Measurements from ENCODE around the gene CEP19. TPM values are rescaled to one million over a fixed set of nuclear protein-coding genes. Genes with fewer than 3 reads are reported as not detected.
"Not testable (repeated sequence)": the region's sequence is repeated elsewhere in the genome, so short reads cannot be mapped to it uniquely, and the experiment has no call there.

Gene CEP19
- total and polyA plus RNA-seq, 2 of the 8 experiments (the other 6 are each of a cell fraction or from before 2014, with no cell fraction given), result 0.95 to 1.6 TPM

DNA sequence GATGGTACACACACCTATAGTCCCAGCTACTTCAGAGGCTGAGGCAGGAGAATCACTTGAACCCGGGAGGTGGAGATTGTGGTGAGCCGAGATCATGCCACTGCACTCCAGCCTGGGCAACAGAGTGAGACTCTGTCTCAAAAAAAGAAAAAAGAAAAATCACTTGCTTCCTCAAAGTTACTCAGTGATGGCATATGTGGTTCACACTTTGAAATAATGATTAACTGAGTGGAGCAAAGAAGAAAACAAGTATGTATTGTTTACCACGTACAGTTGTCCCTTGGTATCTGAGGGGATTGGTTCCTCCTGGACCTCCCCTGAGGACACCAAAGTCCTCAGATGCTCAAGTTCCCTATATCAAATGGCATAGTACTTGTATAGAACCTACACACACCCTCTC is 5.1 kb upstream of the CEP19 start:
- H4K20me1 ChIP-seq (replicated peaks in 1 of 2; ENCODE audit: control insufficient read depth in 1 of 2, insufficient read depth in 2 of 2, low read length in 2 of 2); H2BK12ac ChIP-seq (ENCODE audit: low read depth, low read length); H3K4me2 ChIP-seq (ENCODE audit: insufficient read depth in 1 of 2, low read depth in 2 of 2, low read length in 2 of 2); H2BK5ac ChIP-seq (ENCODE audit: low read depth, low read length); H4K8ac ChIP-seq (ENCODE audit: extremely low read depth, insufficient read depth, low read length); H3K23me2 ChIP-seq (ENCODE audit: low read depth, low read length); H3K23ac ChIP-seq (ENCODE audit: insufficient read length); H3K9ac ChIP-seq (replicated peaks in 1 of 4; ENCODE audit: extremely low read depth in 1 of 4, low read depth in 3 of 4, low read length in 3 of 4); H4K91ac ChIP-seq (replicated peaks; ENCODE audit: insufficient read length, low read length); H3K27ac ChIP-seq (ENCODE audit: low read depth, low read length); H2BK20ac ChIP-seq (ENCODE audit: low read length); H3K14ac ChIP-seq (ENCODE audit: insufficient read length); H2BK120ac ChIP-seq (replicated peaks; ENCODE audit: low read depth, low read length); H2AFZ ChIP-seq (ENCODE audit: low read length); H3K56ac ChIP-seq (replicated peaks; ENCODE audit: insufficient read length, low read depth, low read length); H2BK15ac ChIP-seq (ENCODE audit: low read length); H3K4ac ChIP-seq (replicated peaks; ENCODE audit: insufficient read length, low read depth, low read length); H3K27me3 ChIP-seq (replicated peaks in 1 of 4; ENCODE audit: control insufficient read depth in 3 of 4, extremely low read depth in 1 of 4, insufficient read depth in 3 of 4, low read length in 3 of 4); H3K9me3 ChIP-seq (ENCODE audit: insufficient read depth in 2 of 2, low read depth in 1 of 2, low read length in 1 of 2); H3K18ac ChIP-seq (ENCODE audit: extremely low read depth, low read length); H3K4me1 ChIP-seq (replicated peaks in 1 of 4; ENCODE audit: control insufficient read depth in 3 of 4, insufficient read depth in 4 of 4, low read length in 3 of 4); H3K4me3 ChIP-seq (ENCODE audit: extremely low read depth in 1 of 4, insufficient read depth in 2 of 4, low read depth in 3 of 4, low read length in 4 of 4); H3K79me1 ChIP-seq (ENCODE audit: low read depth, low read length); FAIRE-seq; H3K36me3 ChIP-seq (ENCODE audit: control insufficient read depth in 2 of 4, insufficient read depth in 4 of 4, low read length in 3 of 4); H4K5ac ChIP-seq (ENCODE audit: insufficient read length, low read depth, low read length); DNase-seq (ENCODE audit: low read depth in 1 of 2, low spot score in 2 of 2); POLR2A ChIA-PET (ENCODE audit: partially characterized antibody); H2AK5ac ChIP-seq (ENCODE audit: low read depth, low read length); H3K79me2 ChIP-seq (ENCODE audit: control insufficient read depth in 1 of 2, insufficient read depth in 2 of 2, low read length in 2 of 2): not testable (repeated sequence)
- WGBS, 2 experiments (ENCODE audit: extremely low coverage in 1 of 2, insufficient coverage in 1 of 2, insufficient read length in 1 of 2, insufficient replicate concordance in 2 of 2, low coverage in 1 of 2, low lambda C conversion rate in 2 of 2, missing lambda C conversion rate in 1 of 2), result 97% methylated on average over 3 of the region's 3 CpGs; no CpG with 5 or more reads in 1 of the 2 experiments
- CTCF ChIA-PET (ENCODE audit: partially characterized antibody), result interaction anchor here (0.6 to 1.2 kb wide), 2 partner anchors 43 to 77 kb away, joined by 3 read pairs; no protein-coding TSS in a partner anchor
